GM18951 (cell line): ENCODE measurements around the gene RS1.

Source experiments
- POLR2A ChIP-seq: IDR thresholded peaks from 4 replicates; pipeline ENCODE4 v1.6.1; 2011; ENCODE audit warnings: mild to moderate bottlenecking; ENCODE audit not compliant: insufficient read length, insufficient read depth; ENCODE audit errors: extremely low read depth
- in situ Hi-C: fragments of 300-500 bp; cut with MboI; formaldehyde crosslinking; loops from one replicate; pipeline ENCODE4 v1.12.0; 2022; ENCODE audit warnings: low sequenced_read_pairs, mixed read lengths, inconsistent platforms; ENCODE audit not compliant: unreplicated experiment

RS1 gene

GRCh38 chrX:18652636-18653035 lies 19.3 kb downstream of the RS1 start:
- in situ Hi-C loops, result no loop called here
- TF ChIP-seq POLR2A, result no peak

- no peak for TF ChIP-seq POLR2A
- in situ Hi-C loops, result no loop called here
Measured at GRCh38 chrX:18650662-18651061, 21.2 kb downstream of the RS1 start.

GRCh38 chrX:18649498-18649951 lies 22.4 kb downstream of the RS1 start:
- no peak for TF ChIP-seq POLR2A
- in situ Hi-C loops, result no loop called here

GRCh38 chrX:18647621-18648020 lies 24.3 kb downstream of the RS1 start:
- no peak for TF ChIP-seq POLR2A
- in situ Hi-C loops, result no loop called here

DNA sequence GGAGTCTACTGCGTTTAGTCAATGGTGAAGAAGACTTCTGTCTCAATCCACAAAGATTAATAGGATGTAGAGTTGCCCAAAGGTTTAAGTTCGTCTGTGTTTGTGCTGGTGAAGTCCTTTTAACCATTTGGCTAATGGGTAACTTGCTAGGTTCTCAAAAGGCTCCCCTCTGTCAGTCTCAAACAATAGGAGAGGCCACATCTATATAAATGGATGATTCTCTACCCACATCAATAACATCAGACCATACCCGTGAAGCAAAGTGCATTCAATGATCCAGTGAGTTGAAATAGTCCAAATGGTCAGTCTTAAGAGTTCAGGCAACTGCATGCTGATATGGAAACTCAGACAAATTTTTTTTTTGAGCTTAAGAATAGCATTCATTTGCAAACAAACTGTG lies 28.1 kb downstream of the RS1 start:
- in situ Hi-C loops, result no loop called here
- no peak for TF ChIP-seq POLR2A

GRCh38 chrX:18643243-18643642 lies 28.7 kb downstream of the RS1 start:
- no peak for TF ChIP-seq POLR2A
- in situ Hi-C loops, result no loop called here

DNA sequence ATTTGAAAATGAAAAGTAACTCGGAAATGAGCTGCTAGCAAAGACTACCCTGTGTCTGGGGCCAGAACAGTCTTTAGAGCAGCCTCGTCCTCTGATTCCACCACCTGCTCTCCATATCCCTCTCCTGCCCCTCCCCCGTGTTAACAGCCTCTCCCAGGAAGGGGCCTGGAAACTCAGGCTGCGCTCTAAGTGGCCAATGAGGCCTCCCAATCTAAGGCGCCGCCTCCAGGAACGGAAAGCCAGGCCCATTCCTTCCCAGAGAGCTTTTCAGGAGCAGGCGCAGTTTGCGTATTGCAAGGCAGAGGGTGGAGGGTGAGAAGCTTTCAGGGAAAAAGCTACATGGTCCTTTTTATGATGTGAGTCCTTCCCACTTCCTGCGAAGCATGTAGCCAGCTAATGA lies 31.2 kb downstream of the RS1 start:
- in situ Hi-C loops, result no loop called here

DNA sequence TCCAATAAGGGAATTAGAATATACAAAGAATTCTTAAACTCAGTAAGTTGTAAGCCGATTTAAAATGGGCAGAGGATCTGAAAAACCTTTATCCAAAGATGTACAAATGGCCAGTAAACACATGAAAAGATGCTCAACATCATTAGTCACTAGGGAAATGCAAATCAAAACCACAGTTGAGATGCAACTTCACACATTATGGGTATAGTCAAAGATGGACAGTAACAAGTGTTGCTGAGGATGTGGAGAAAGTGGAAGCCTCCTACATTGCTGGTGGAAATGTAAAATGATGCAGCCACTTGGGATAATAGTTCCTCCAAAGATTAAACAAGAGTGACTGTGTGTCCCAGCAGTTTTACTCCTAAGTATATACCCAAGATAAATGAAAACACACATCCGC lies 32.6 kb downstream of the RS1 start:
- no peak for TF ChIP-seq POLR2A
- in situ Hi-C loops, result no loop called here

More for the DNA sequence above, 31.2 kb downstream of the RS1 start:
- TF ChIP-seq POLR2A, result no peak

DNA sequence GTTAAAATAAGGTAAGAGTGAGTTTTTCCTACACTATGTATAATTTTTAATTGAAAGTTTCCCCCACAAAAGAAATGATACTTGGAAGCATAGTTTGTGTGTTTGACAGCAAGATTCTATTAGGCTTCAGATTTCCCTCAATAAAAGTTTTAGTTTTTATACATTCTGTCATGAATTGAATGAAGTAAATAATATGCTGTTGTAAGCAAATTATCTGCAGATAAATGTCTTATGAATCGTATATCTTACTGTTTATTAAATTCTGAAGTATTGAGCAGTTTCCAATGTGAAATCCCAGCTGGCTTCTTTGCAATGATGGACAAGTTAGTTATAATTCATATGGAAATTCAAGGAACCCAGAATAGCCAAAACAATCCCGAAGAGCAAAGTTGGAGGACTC lies 33.5 kb downstream of the RS1 start:
- in situ Hi-C loops, result no loop called here
- no peak for TF ChIP-seq POLR2A

- in situ Hi-C loops, result no loop called here
- no peak for TF ChIP-seq POLR2A
Measured at GRCh38 chrX:18630934-18631333, 41.0 kb downstream of the RS1 start.

GRCh38 chrX:18624599-18624998 lies 47.3 kb downstream of the RS1 start:
- in situ Hi-C loops, result no loop called here
- TF ChIP-seq POLR2A, result no peak

DNA sequence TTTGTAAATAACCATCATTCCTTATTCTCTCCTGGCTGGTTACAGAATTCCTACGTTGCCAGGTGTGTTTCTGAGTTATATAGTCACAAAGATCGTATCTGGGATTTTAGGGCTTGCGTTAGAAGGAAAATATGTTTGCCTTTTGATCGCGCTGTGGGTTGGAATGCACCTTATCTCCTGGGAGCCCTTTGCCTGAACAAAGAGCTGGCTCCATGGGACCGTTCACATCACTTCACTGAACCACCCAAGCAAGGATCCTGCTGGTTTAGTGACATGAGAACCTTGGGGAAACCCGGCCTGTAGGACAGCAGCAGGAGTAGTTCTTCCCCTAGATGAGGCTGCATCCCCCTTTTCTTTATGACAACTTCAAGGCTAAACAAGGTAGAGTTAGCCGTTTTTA lies 51.6 kb downstream of the RS1 start:
- in situ Hi-C loops, result no loop called here
- TF ChIP-seq POLR2A, result no peak

DNA sequence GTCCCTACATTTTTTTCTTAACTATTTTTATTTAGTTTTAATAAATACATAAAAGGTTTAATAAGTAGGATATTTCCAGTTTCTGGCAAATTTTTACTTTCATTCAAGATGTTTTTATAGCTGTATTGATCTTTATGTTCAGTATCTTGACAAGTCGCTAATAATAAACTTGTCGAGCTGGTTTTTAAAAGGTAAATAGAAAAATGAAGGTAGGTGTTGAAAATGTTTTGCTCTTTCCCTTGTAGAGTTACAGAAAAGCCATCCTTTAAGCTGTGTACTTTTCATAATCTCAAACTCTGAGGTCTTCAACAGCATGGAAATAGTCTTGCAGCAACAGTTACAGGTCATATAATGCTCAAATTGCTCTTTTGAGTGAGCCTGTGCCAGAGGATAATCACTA lies 52.6 kb downstream of the RS1 start:
- in situ Hi-C loops, result no loop called here
- no peak for TF ChIP-seq POLR2A

- in situ Hi-C loops, result no loop called here
- no peak for TF ChIP-seq POLR2A
Measured at GRCh38 chrX:18617407-18617750, 54.5 kb downstream of the RS1 start.

GRCh38 chrX:18616688-18617406 lies 55.1 kb downstream of the RS1 start:
- TF ChIP-seq POLR2A, result no peak
- in situ Hi-C loops, result no loop called here
